HepG2 (cell line): ENCODE data around the gene ILKAP. TPM values are rescaled to one million over a fixed set of nuclear protein-coding genes. Genes with fewer than 3 reads are reported as not detected.

Experiments
- ATAC-seq: fragments of 200-7000 bp; cut with Tn5 transposase; 3 replicates; pipeline ENCODE4 v1.9.1; 2020; ENCODE audit warnings: mild to moderate bottlenecking, moderate library complexity
- BruUV-seq: library from RNA; stranded (reverse); fragments of 400-500 nt; replicated peaks from 2 replicates; lab custom pipeline; 2021; lab: Mats Ljungman, UMichigan
- CTCF ChIA-PET: fragments of 300-600 bp; formaldehyde crosslinking; extraction: SDS; loops from one replicate; lab custom pipeline; 2021; ENCODE audit warnings: low total read pairs, inconsistent platforms, low intra/inter-chr PET ratio; lab: Yijun Ruan, JAX
- POLR2A ChIA-PET: fragments of 350-600 bp; sonication (Branson Sonifier 250); formaldehyde crosslinking; loops from one replicate; lab custom pipeline; 2020; ENCODE audit warnings: antibody characterized with exemption, inconsistent platforms; lab: Yijun Ruan, JAX
- DNase-seq: peaks from one replicate; pipeline ENCODE4 v3.0.0-alpha.2; 2015; ENCODE audit warnings: low spot score
- FAIRE-seq: peaks from 3 replicates; lab custom pipeline; 2011; peaks lifted over from hg19 to GRCh38; lab: Jason Lieb, UNC
- H2AFZ ChIP-seq: one replicate; pipeline ENCODE4 v1.6.1; 2011; ENCODE audit warnings: low read length, inconsistent platforms
- H3K27ac ChIP-seq: fragments of 300-600 bp; 3 replicates; pipeline ENCODE4 v1.8.0; 2011; ENCODE audit warnings: mixed run types, mild to moderate bottlenecking, mixed read lengths, low read length, inconsistent platforms; ENCODE audit not compliant: insufficient read depth; ENCODE audit errors: extremely low read length
- H3K27me3 ChIP-seq, 2 experiments: fragments of 200-600 bp in 1 of 2; 2 replicates in 1 of 2; 3 replicates in 1 of 2; pipeline versions ENCODE4 v1.6.0 to v1.8.0; 2011; ENCODE audit warnings: low read length in 2 of 2, mild to moderate bottlenecking in 2 of 2, moderate library complexity in 2 of 2, inconsistent platforms in 1 of 2; ENCODE audit not compliant: insufficient read depth in 2 of 2, control insufficient read depth in 1 of 2
- H3K36me3 ChIP-seq, 2 experiments: fragments of 200-600 bp in 1 of 2; replicated peaks in 1 of 2; 2 replicates in 1 of 2; 3 replicates in 1 of 2; pipeline versions ENCODE4 v1.5.1 to v1.8.0; 2011; ENCODE audit warnings: low read length in 2 of 2, inconsistent platforms in 1 of 2; ENCODE audit not compliant: insufficient read depth in 2 of 2, control insufficient read depth in 1 of 2
- H3K4me1 ChIP-seq: 2 replicates; pipeline ENCODE4 v1.5.1; 2012; ENCODE audit warnings: low read length, inconsistent platforms; ENCODE audit not compliant: insufficient read depth
- H3K4me2 ChIP-seq: 2 replicates; pipeline ENCODE4 v1.6.0; 2011; ENCODE audit warnings: low read depth, low read length, inconsistent platforms
- H3K4me3 ChIP-seq, 3 experiments: fragments of 200-600 bp in 1 of 3; sonication (generic), shearing (Covaris generic) in 1 of 3; replicated peaks in 1 of 3; 2 replicates each; pipeline ENCODE4 v1.5.1; 2011 to 2016; ENCODE audit warnings: low read length in 3 of 3, inconsistent platforms in 2 of 3, low read depth in 2 of 3, mild to moderate bottlenecking in 2 of 3, control low read depth in 1 of 3, mixed read lengths in 1 of 3; ENCODE audit not compliant: insufficient read depth in 1 of 3
- H3K79me2 ChIP-seq: one replicate; pipeline ENCODE4 v1.6.1; 2011; ENCODE audit warnings: low read length, inconsistent platforms; ENCODE audit not compliant: insufficient read depth
- H3K9ac ChIP-seq: 2 replicates; pipeline ENCODE4 v1.6.0; 2011; ENCODE audit warnings: mild to moderate bottlenecking, low read depth, low read length, inconsistent platforms; ENCODE audit not compliant: insufficient read depth
- H3K9me3 ChIP-seq: 2 replicates; pipeline ENCODE4 v1.5.1; 2012; ENCODE audit warnings: mild to moderate bottlenecking, low read length
- H4K20me1 ChIP-seq: 2 replicates; pipeline ENCODE4 v1.6.0; 2011; ENCODE audit warnings: inconsistent platforms, mild to moderate bottlenecking, low read length, moderate library complexity; ENCODE audit not compliant: insufficient read depth
- ATF1 ChIP-seq: IDR thresholded peaks from 2 replicates; pipeline ENCODE4 v1.6.1; 2016; ENCODE audit warnings: mild to moderate bottlenecking, control low read depth
- BORCS8-MEF2B ChIP-seq: sonication (generic); formaldehyde crosslinking; IDR thresholded peaks from 2 replicates; pipeline ENCODE4 v1.8.0; 2022; ENCODE audit warnings: mild to moderate bottlenecking, missing genetic modification reagents
- CBX1 ChIP-seq: IDR thresholded peaks from one replicate; pipeline ENCODE4 v1.6.1; 2016; ENCODE audit warnings: antibody characterized with exemption, low read depth
- CCAR2 ChIP-seq: fragments of 200-400 bp; formaldehyde crosslinking; optimal IDR thresholded peaks from 2 replicates; pipeline ENCODE3; 2018; ENCODE audit warnings: low read depth, mild to moderate bottlenecking, low read length, moderate library complexity
- CHCHD3 ChIP-seq: sonication (generic); formaldehyde crosslinking; IDR thresholded peaks from 2 replicates; pipeline ENCODE4 v1.8.0; 2022; ENCODE audit warnings: mild to moderate bottlenecking, missing genetic modification reagents, moderate library complexity
- FOXO4 ChIP-seq: sonication (generic); formaldehyde crosslinking; conservative IDR thresholded peaks from 2 replicates; pipeline ENCODE4 v1.8.1; 2023; ENCODE audit warnings: missing genetic modification reagents
- HDAC1 ChIP-seq: sonication (generic); formaldehyde crosslinking; IDR thresholded peaks from 2 replicates; pipeline ENCODE4 v1.5.1; 2020; ENCODE audit warnings: mild to moderate bottlenecking, missing genetic modification reagents
- KLF16 ChIP-seq, 2 experiments: sonication (generic) in 1 of 2; formaldehyde crosslinking in 1 of 2; IDR thresholded peaks; 2 replicates each; pipeline versions ENCODE4 v1.6.1 to v1.8.0; 2016 to 2023; ENCODE audit warnings: missing genetic modification reagents in 2 of 2, missing compliant biosample characterization in 1 of 2
- MLXIP ChIP-seq: sonication (generic); formaldehyde crosslinking; IDR thresholded peaks from 2 replicates; pipeline ENCODE4 v1.9.0; 2021; ENCODE audit warnings: missing genetic modification reagents, borderline replicate concordance
- SRSF4 ChIP-seq: fragments of 200-400 bp; formaldehyde crosslinking; IDR thresholded peaks from one replicate; pipeline ENCODE4 v1.6.1; 2018; ENCODE audit warnings: mild to moderate bottlenecking, low read depth, low read length, moderate library complexity; ENCODE audit not compliant: poor library complexity, severe bottlenecking
- TOE1 ChIP-seq: sonication (generic); formaldehyde crosslinking; IDR thresholded peaks from 2 replicates; pipeline ENCODE4 v1.4.0; 2020; ENCODE audit warnings: mild to moderate bottlenecking, missing genetic modification reagents
- ZKSCAN8 ChIP-seq: IDR thresholded peaks from 2 replicates; pipeline ENCODE4 v1.6.1; 2016; ENCODE audit warnings: borderline replicate concordance, missing genetic modification reagents, missing compliant biosample characterization
- ZNF101 ChIP-seq: sonication (generic); formaldehyde crosslinking; IDR thresholded peaks from 2 replicates; pipeline ENCODE4 v1.4.0; 2020; ENCODE audit warnings: mild to moderate bottlenecking, low read depth, missing genetic modification reagents, borderline replicate concordance
- ZNF800 ChIP-seq: sonication (generic); formaldehyde crosslinking; IDR thresholded peaks from 2 replicates; pipeline ENCODE4 v1.4.0; 2020; ENCODE audit warnings: missing genetic modification reagents
- WGBS: methylation state at CpG from one replicate; pipeline ENCODE4 v1.1.6; 2017; ENCODE audit warnings: low lambda C conversion rate; 5-methylcytosine and 5-hydroxymethylcytosine counted together
- in situ Hi-C: cut with HindIII; loops from 2 replicates; pipeline ENCODE4 v1.10.0; 2017; ENCODE audit warnings: low pct_unique_long_range_greater_than_20kb; ENCODE audit not compliant: extremely low pct_ligation_motif_present
- intact Hi-C: fragments of 100-400 bp; cut with micrococcal nuclease; formaldehyde crosslinking; loops from one replicate; pipeline ENCODE4 v1.10.0; 2022; ENCODE audit not compliant: unreplicated experiment
- polyA plus RNA-seq, 8 experiments: library from polyadenylated mRNA; depleted of rRNA in 3 of 8; stranded (reverse) in 7 of 8; unstranded in 1 of 8; fragments of >200 nt; fragmentation: Illumina TruSeq in 4 of 8; extraction: Trizol in 4 of 8; gene quantifications; 2 replicates each; pipeline versions ENCODE4 v1.2.1 to v1.2.3, GENCODE V29; 2011 to 2016; ENCODE audit warnings: low read depth in 4 of 8, missing spikeins in 1 of 8, mixed read lengths in 1 of 8; ENCODE audit not compliant: insufficient read depth in 1 of 8
- total RNA-seq, 5 experiments: library from RNA; depleted of rRNA; stranded (reverse); fragments of >200 nt; fragmentation: Illumina TruSeq; extraction: Trizol; gene quantifications; 2 replicates each; pipeline ENCODE4 v1.2.3, GENCODE V29; 2016; ENCODE audit warnings: low read depth in 1 of 5

ILKAP gene
- total and polyA plus RNA-seq, 2 of the 13 experiments (the other 11 are each of a cell fraction or from before 2014, with no cell fraction given), result 29.6 to 33.1 TPM

GRCh38 chr2:238129166-238130010 is 74.1 kb downstream of the ILKAP start:
- no TSS peak for BruUV-seq
- POLR2A ChIA-PET, result no interaction called here
- ATAC-seq (no peak), FAIRE-seq (no peak), DNase-seq (no peak)
- CTCF ChIA-PET, result no interaction called here
- intact Hi-C loops (no loop called here), in situ Hi-C loops (no loop called here)
- H3K9me3 ChIP-seq, result no peaks in the 10 kb centered on the region
- peaks cover 9% of the 10 kb centered on the region for H3K4me1 ChIP-seq
- H4K20me1 ChIP-seq, result no peaks in the 10 kb centered on the region
- no peak overlapping the region for H3K4me2 ChIP-seq
- H3K36me3 ChIP-seq, result no peaks in the 10 kb centered on the region
- H3K4me3 ChIP-seq, result no peak overlapping the region
- TF ChIP-seq FOXO4, result no peak
- no peak for TF ChIP-seq ATF1 (CRISPR knock-in tag)
- TF ChIP-seq ZNF800 (CRISPR knock-in tag), result no peak
- no peak for TF ChIP-seq HDAC1 (CRISPR knock-in tag)
- no peak for TF ChIP-seq TOE1
- no peak for TF ChIP-seq MLXIP (CRISPR knock-in tag)
- no peak for TF ChIP-seq ZNF101 (CRISPR knock-in tag)
- no peak for TF ChIP-seq CCAR2
- no peak for TF ChIP-seq BORCS8-MEF2B (CRISPR knock-in tag)
- TF ChIP-seq CHCHD3 (CRISPR knock-in tag), result no peak
- no peak for TF ChIP-seq KLF16 (CRISPR knock-in tag; IDR thresholded peaks at IDR 0.05)
- no peak for TF ChIP-seq CBX1
- TF ChIP-seq SRSF4, result no peak
- no peak for TF ChIP-seq ZKSCAN8 (CRISPR knock-in tag)
- 71% methylated on average over 22 of the region's 22 CpGs for WGBS
- no peak overlapping the region for H2AFZ ChIP-seq
- peaks cover 1 to 13% of the 10 kb centered on the region in 2 experiments; a peak in 2 of 5 replicates for H3K27me3 ChIP-seq
- no peak overlapping the region for H3K27ac ChIP-seq
- no peak overlapping the region for H3K9ac ChIP-seq
- H3K79me2 ChIP-seq, result no peaks in the 10 kb centered on the region
